ENCODE data around the gene GDPD5.
A peak's percentile ranks its signal among the peaks of the same experiment; 100 is the strongest.

GDPD5 gene

GRCh38 chr11:75557666-75558494 lies 32.1 kb upstream of the GDPD5 start:
- DNase-seq, result no peak

- DNase-seq, result no peak
Measured at GRCh38 chr11:75556275-75556674, 30.5 kb upstream of the GDPD5 start.

GRCh38 chr11:75555079-75555811 lies 29.5 kb upstream of the GDPD5 start:
- DNase-seq, result no peak

- DNase-seq, result no peak
Measured at GRCh38 chr11:75554258-75555022, 28.7 kb upstream of the GDPD5 start.

- DNase-seq, result no peak
Measured at GRCh38 chr11:75553889-75554257, 28.1 kb upstream of the GDPD5 start.

DNA sequence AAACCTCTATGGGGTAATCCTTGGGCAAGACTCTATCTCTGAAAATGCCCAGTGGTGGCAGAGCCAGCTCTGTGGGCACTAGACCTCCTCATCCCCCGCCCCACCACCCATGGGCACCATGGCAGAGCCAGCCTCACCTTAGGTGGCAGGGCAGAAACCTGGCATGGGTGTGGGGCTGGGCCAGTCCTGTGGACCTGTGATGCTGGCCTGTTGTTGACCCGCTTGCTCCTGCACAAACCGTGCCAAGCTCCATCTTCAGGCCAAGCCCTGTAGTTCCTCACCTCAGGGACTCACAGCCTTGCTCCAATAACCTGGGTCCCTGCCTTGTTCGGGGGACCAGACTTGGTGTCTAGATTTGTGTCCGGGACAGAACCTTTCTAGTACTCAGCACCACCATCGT lies 27.4 kb upstream of the GDPD5 start:
- no peak for DNase-seq

DNA sequence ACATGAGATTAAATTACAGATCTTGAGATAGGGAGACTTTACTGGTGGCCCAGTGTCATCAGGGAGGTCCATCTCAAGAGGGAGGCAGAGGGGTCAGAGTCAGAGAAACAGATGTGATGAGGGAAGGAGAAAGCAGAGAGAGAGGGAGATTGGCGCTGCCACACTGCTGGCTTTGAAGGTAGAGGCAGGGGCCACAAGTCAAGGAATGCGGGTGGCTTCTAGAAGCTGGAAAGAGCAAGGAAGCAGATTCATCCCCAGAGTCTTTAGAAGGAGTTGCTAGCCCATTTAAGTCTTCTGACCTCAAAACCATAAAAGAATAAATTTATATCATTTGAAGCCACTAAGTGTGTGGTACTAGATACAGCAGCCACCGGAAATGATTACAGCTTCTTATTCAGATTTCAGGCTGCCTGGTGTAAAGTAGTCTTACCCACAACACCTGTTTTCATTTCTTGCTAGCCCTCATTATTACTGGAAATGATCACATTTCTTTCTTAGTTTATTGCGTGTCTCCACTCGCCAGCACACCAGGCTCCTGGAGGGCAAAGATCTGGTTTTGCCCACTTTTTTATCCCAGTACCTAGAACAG lies 23.7 kb upstream of the GDPD5 start:
- no peak for DNase-seq

- no peak for DNase-seq
Measured at GRCh38 chr11:75548595-75549272, 23.0 kb upstream of the GDPD5 start.

DNA sequence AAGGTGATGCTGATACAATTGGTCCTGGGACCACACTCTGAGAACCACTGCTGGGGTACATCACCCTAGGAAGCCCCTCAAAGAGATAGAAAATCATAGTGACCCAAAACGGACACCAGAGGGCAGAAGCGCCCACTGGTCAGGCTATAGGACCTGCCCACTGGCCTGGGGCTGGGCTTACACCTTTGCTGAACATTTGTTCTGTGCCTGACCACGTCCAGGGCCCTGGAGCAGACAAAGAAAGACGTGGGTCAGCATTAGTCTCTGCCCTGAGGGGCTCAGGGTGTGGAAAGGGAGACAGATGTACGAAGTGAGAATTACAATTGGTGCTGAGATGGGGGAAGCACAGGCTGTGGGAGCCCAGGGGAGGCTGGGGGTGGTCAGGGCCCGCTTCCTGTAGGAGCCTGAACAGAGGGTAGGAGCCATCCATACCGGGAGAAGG lies 21.9 kb upstream of the GDPD5 start:
- DNase-seq, result peak; percentile 2

DNA sequence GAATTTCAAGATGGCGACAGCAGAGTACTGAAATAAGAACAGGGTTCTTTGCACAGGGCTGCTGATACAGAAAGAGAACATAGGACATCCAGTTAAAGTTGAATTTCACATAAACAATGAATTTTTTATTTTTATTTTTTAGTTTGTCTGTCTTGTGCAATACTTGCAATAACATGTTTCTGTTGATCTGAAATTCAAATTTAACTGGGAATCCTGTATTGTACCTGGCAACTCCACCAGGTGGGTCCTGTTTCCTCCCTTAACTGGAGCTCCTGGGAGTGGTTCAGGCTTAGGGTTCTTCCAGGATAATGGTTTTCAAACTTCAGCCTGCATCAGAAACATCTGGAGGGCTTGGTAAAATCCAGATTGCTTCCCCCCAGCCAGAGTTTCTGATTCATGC lies 21.4 kb upstream of the GDPD5 start:
- no peak for DNase-seq

DNA sequence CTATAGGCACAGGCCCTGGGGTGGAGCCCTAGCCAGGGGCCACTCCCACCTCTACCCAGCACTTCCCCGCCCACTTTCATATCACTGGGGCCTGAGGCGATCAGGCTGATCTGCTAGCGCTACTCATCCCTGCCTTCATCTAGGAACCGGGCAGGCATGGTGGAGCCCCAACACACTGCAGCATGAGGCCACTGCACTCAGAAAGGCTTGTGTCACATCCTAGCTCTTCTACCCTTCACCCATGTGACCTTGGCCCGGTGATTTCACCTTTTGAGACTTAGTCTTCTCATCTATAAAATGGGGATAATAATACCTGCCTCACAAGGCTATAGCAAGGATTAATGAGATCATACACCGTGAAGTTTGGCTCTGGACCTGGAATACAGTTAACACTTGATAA lies 18.1 kb upstream of the GDPD5 start:
- no peak for DNase-seq

- DNase-seq, result no peak
Measured at GRCh38 chr11:75542088-75542438, 16.3 kb upstream of the GDPD5 start.

- no peak for DNase-seq
Measured at GRCh38 chr11:75541193-75542087, 15.7 kb upstream of the GDPD5 start.

DNA sequence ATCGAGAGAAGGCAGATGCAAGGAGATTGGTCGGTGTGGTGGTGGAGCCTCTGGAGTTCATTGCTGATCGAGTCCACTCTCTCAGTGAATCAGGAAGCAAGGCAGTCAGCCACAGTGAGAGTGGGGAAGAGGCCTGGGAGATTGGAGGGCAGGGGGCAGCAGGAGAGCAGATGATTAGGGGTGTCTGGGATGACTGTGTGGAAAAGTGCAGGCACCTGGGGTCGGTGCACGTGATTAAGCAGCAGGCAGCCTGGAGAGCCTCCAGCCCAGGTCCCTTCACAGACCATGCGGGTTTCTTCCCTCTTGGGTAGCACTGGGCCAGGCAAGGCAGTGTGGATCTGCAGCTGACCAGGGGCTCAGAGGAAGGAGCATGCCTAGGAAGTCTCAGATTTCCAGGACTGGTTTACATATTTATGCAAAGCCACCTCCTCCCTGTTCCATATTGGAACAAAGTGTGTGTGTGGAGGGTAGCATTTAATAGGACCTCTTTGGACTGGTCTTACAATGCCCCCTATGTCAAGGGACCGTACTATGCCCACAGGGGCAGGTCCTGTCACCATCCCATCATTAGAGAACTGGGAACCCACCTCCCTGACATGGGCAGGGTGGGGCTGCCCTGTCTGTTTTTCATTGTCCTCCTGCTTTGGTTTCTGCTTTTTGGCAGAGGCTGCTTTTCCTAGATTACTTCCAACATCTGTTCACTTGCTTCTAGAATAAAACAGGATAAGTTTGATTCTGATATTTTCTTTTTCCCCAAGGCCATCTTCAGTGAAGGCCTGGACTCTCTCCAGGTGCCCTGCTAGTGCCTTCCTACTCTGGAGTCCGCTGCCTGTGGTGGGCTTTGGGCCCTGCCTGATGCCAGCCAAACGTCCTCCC lies 14.0 kb upstream of the GDPD5 start:
- no peak for DNase-seq

GRCh38 chr11:75538150-75538942 lies 12.6 kb upstream of the GDPD5 start:
- no peak for DNase-seq

DNA sequence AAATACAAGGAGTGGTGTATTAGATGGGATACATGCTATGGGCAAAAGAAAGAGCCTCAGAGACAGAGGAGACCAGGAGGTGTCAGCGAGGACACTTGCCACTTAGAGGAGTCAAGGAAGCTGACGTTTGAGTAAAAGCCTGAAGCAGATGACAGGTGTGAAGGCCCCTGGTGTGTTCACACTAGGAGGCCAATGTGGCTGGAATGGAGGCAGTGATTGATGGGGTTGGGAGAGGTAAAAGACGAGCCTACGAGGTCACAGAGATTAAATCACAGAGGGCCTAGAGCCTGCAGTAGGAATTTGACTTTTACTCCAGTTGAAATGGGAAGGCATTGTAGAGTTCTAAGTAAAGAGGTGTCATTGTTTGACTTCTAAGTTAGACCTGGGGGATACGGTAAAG lies 12.0 kb upstream of the GDPD5 start:
- DNase-seq, result no peak

DNA sequence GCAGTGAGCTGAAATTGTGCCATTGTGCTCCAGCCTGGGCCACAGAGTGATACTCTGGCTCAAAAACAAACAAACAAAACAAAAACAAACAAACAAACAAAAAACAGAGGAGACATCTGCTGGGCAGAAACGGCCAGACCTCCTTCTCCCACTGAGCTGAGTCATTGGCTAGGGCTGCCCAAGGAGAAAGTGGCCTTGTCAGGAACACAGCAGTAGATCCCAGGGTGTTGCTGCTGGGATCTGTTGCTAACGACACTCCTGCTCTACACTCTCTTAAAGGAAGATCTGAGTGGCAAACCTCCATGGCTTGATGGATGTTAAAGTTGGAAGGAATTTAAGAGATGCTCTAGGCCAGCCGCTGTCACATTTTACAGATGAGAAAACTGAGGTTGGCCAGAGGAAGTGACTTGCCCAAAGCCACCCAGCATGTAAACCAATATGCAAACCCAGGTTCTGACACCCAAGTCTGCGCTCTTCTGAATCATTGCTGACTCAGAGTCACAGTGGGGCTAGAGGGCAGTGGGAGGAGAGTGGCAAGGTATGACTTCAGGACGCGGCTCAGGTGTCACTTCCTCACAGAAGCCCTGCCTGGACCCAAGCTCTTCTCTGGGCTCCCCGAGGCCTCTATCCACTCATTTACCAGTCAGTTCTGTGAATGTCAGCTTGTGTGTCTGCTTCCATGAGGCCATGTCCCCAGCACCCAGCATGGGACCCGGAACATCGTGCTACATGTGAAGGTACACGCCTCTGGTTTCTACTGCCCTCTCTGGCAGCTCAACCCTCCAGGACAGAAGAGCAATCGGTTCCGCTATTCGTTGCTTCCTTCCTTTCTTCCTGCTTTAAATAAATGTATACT lies 11.3 kb upstream of the GDPD5 start:
- no peak for DNase-seq

GRCh38 chr11:75535071-75535470 lies 9.3 kb upstream of the GDPD5 start:
- no peak for DNase-seq
